ENCODE measurements around the gene NDUFB10. TPM values are rescaled to one million over a fixed set of nuclear protein-coding genes. Genes with fewer than 3 reads are reported as not detected.

The NDUFB10 gene
- polyA plus RNA-seq, 1 of the 3 experiments (the other 2 are of a cell fraction), result 468 TPM

GRCh38 chr16:1997494-1998359, 38.4 kb downstream of the NDUFB10 start:
- Histone ChIP-seq H3K36me3 (replicated peaks in 1 of 2; ENCODE audit: control insufficient read depth in 1 of 2, insufficient read depth in 2 of 2, low read length in 1 of 2) (peaks cover 4 to 50% of the 10 kb centered on the region in 2 experiments), H3K4me2 (no peak overlapping the region), H3K9me3 (no peaks in the 10 kb centered on the region), H3K9ac (no peak overlapping the region), H3K4me3 (ENCODE audit: low read depth in 2 of 2, low read length in 1 of 2) (no peak overlapping the region), H3K27me3 (ENCODE audit: insufficient read depth) (no peaks in the 10 kb centered on the region), H4K20me1 (ENCODE audit: insufficient read depth) (peaks cover 9% of the 10 kb centered on the region), H3K4me1 (ENCODE audit: control insufficient read depth in 1 of 2, insufficient read depth in 2 of 2, low read depth in 1 of 2, low read length in 1 of 2) (no peaks in the 10 kb centered on the region), H3K79me2 (ENCODE audit: insufficient read depth) (peaks cover 9% of the 10 kb centered on the region; the same call in 1 of the 2 replicates), H2AFZ (ENCODE audit: low read depth) (no peak overlapping the region), H3F3A (replicated peaks; ENCODE audit: insufficient read depth) (peaks cover 18% of the 10 kb centered on the region), H3K9me2 (no peaks in the 10 kb centered on the region), H3K27ac (ENCODE audit: low read depth in 2 of 2, low read length in 1 of 2) (no peak overlapping the region)
- no peak for DNase-seq
- CTCF ChIA-PET, result interaction anchor here (1.5 to 3.8 kb wide), 3 partner anchors 8 to 143 kb away, joined by 4 to 12 read pairs (median 11); partner anchors contain the start of gene SYNGR3
- no peak for TF ChIP-seq USF1 (IDR thresholded peaks at IDR 0.05; ENCODE audit: borderline replicate concordance, low read depth)
- TF ChIP-seq SIN3A (IDR thresholded peaks at IDR 0.05; ENCODE audit: borderline replicate concordance, low read depth, low read length), result no peak
- no peak for TF ChIP-seq FOXM1 (IDR thresholded peaks at IDR 0.05; ENCODE audit: low read depth)
- POLR2A ChIA-PET, result interaction anchor here (0.6 to 1.2 kb wide), 4 partner anchors 11 to 150 kb away, joined by 3 to 4 read pairs (median 4); partner anchors contain the start of gene RPS2
- WGBS (ENCODE audit: low lambda C conversion rate), result 85% methylated on average over 14 of the region's 26 CpGs

GRCh38 chr16:1998360-1998835, 39.1 kb downstream of the NDUFB10 start:
- H3K27ac ChIP-seq (ENCODE audit: low read depth in 2 of 2, low read length in 1 of 2), result no peak overlapping the region
- CTCF ChIA-PET, result interaction anchor here (1.5 to 3.8 kb wide), 2 partner anchors 9 to 142 kb away, joined by 4 to 11 read pairs; partner anchors contain the start of gene SYNGR3
- no peak for TF ChIP-seq GATA2 (CRISPR knock-in tag; IDR thresholded peaks at IDR 0.05)
- no peak for TF ChIP-seq NRF1 (IDR thresholded peaks at IDR 0.05; ENCODE audit: low read depth, low read length)
- TF ChIP-seq MXI1 (IDR thresholded peaks at IDR 0.05; ENCODE audit: low read depth, low read length), result no peak
- no peak for TF ChIP-seq JUND (IDR thresholded peaks at IDR 0.05)
- no peak for TF ChIP-seq ZBTB33 (IDR thresholded peaks at IDR 0.05; ENCODE audit: borderline replicate concordance, low read depth)
- no peak for TF ChIP-seq SIN3A (IDR thresholded peaks at IDR 0.05; ENCODE audit: borderline replicate concordance, low read depth, low read length)
- no peak for TF ChIP-seq CTCF (IDR thresholded peaks at IDR 0.05)
- TF ChIP-seq TCF12 (IDR thresholded peaks at IDR 0.05), result no peak
- TF ChIP-seq MAX (IDR thresholded peaks at IDR 0.05; ENCODE audit: low read depth), result no peak
- no peak for TF ChIP-seq IRF3 (IDR thresholded peaks at IDR 0.05; ENCODE audit: low read depth, low read length)
- no peak for TF ChIP-seq RFX5 (IDR thresholded peaks at IDR 0.05; ENCODE audit: low read length)
- no peak for TF ChIP-seq TEAD4 (IDR thresholded peaks at IDR 0.05; ENCODE audit: borderline replicate concordance, insufficient read depth)
- TF ChIP-seq TAF1 (IDR thresholded peaks at IDR 0.05; ENCODE audit: borderline replicate concordance, low read depth, low read length), result no peak
- TF ChIP-seq YY1 (IDR thresholded peaks at IDR 0.05; ENCODE audit: low read depth), result no peak
- no peak for TF ChIP-seq ELF1 (IDR thresholded peaks at IDR 0.05)
- no peak for TF ChIP-seq USF1 (IDR thresholded peaks at IDR 0.05; ENCODE audit: borderline replicate concordance, low read depth)
- TF ChIP-seq CHD2 (IDR thresholded peaks at IDR 0.05; ENCODE audit: low read length, partially characterized antibody), result no peak

More at GRCh38 chr16:1998360-1998835, 39.1 kb downstream of the NDUFB10 start:
- Histone ChIP-seq H3K27me3 (ENCODE audit: insufficient read depth) (no peaks in the 10 kb centered on the region), H3F3A (replicated peaks; ENCODE audit: insufficient read depth) (peaks cover 18% of the 10 kb centered on the region), H3K36me3 (replicated peaks in 1 of 2; ENCODE audit: control insufficient read depth in 1 of 2, insufficient read depth in 2 of 2, low read length in 1 of 2) (peaks cover 8 to 56% of the 10 kb centered on the region in 2 experiments), H3K4me2 (no peak overlapping the region), H3K4me1 (ENCODE audit: control insufficient read depth in 1 of 2, insufficient read depth in 2 of 2, low read depth in 1 of 2, low read length in 1 of 2) (peaks cover 0 to under 1% of the 10 kb centered on the region in 2 experiments; a peak in 1 of 4 replicates), H3K9ac (no peak overlapping the region), H3K79me2 (ENCODE audit: insufficient read depth) (peaks cover 16% of the 10 kb centered on the region; the same call in 1 of the 2 replicates), H4K20me1 (ENCODE audit: insufficient read depth) (peaks cover 15% of the 10 kb centered on the region), H3K9me2 (no peaks in the 10 kb centered on the region), H3K4me3 (ENCODE audit: low read depth in 2 of 2, low read length in 1 of 2) (no peak overlapping the region), H2AFZ (ENCODE audit: low read depth) (no peak overlapping the region), H3K9me3 (no peaks in the 10 kb centered on the region)
- WGBS (ENCODE audit: low lambda C conversion rate), result 83% methylated on average over 5 of the region's 27 CpGs
- no peak for DNase-seq
- POLR2A ChIA-PET, result interaction anchor here (0.6 to 1.2 kb wide), 2 partner anchors 10 to 130 kb away, joined by 3 to 4 read pairs; no protein-coding TSS in a partner anchor
